ENCODE results near the gene AFF2.

The AFF2 gene

GRCh38 chrX:148785256-148785655, 284.8 kb downstream of the AFF2 start:
- Histone ChIP-seq H3K4me1 (no peaks in the 10 kb centered on the region), H3K27me3 (no peaks in the 10 kb centered on the region), H3K9me3 (replicated peaks in 1 of 11) (peaks cover 0 to 15% (median 5%) of the 10 kb centered on the region in 11 experiments; a peak in 9 of 22 replicates), H3K9ac (no peak overlapping the region), H4K20me1 (peaks cover 0 to 56% (median 0%) of the 10 kb centered on the region in 11 experiments; a peak in 6 of 22 replicates), H3K4me3 (no peak overlapping the region), H3K27ac (no peak overlapping the region), H3K4me2 (no peak overlapping the region), H3K36me3 (peaks cover 0 to 40% (median 11%) of the 10 kb centered on the region in 11 experiments; a peak in 12 of 22 replicates)
- no peak for TF ChIP-seq Cebpa-rat (IDR thresholded peaks at IDR 0.05)

- Histone ChIP-seq H3K36me3 (peaks cover 0 to 31% (median 7%) of the 10 kb centered on the region in 11 experiments; a peak in 11 of 22 replicates), H4K20me1 (peaks cover 0 to 38% (median 0%) of the 10 kb centered on the region in 11 experiments; a peak in 4 of 22 replicates), H3K4me1 (no peaks in the 10 kb centered on the region), H3K27me3 (no peaks in the 10 kb centered on the region), H3K9me3 (replicated peaks in 1 of 11) (0 out of 22 replicates have a peak, but pooled peaks cover 0 to 5% (median 0%) of the 10 kb centered on the region in 11 experiments), H3K9ac (no peak overlapping the region), H3K27ac (no peak overlapping the region), H3K4me2 (no peak overlapping the region), H3K4me3 (no peak overlapping the region)
- no peak for TF ChIP-seq Cebpa-rat (IDR thresholded peaks at IDR 0.05)
These were observed 288.0 kb downstream of the AFF2 start for GRCh38 chrX:148788449-148788848.

- H3K4me2 ChIP-seq, result no peak overlapping the region
- H3K36me3 ChIP-seq, result peaks cover 0 to 32% (median 3%) of the 10 kb centered on the region in 11 experiments; a peak in 9 of 22 replicates
- no peaks in the 10 kb centered on the region for H3K27me3 ChIP-seq
- TF ChIP-seq Cebpa-rat (IDR thresholded peaks at IDR 0.05), result no peak
- H3K27ac ChIP-seq, result no peak overlapping the region
- H3K9ac ChIP-seq, result no peak overlapping the region
- H4K20me1 ChIP-seq, result peaks cover 0 to 25% (median 0%) of the 10 kb centered on the region in 11 experiments; a peak in 4 of 22 replicates
- no peak overlapping the region for H3K4me3 ChIP-seq
- 0 out of 22 replicates have a peak, but pooled peaks cover 0 to 12% (median 0%) of the 10 kb centered on the region in 11 experiments for H3K9me3 ChIP-seq (replicated peaks in 1 of 11)
- peaks cover 0 to 9% (median 0%) of the 10 kb centered on the region in 10 experiments; a peak in 5 of 20 replicates for H3K4me1 ChIP-seq
These were observed 293.9 kb downstream of the AFF2 start for GRCh38 chrX:148794350-148794749.

GRCh38 chrX:148804579-148805355, 304.4 kb downstream of the AFF2 start:
- H3K36me3 ChIP-seq, result peaks cover 0 to 42% (median 11%) of the 10 kb centered on the region in 11 experiments; a peak in 9 of 22 replicates
- peaks cover 0 to 5% (median 0%) of the 10 kb centered on the region in 10 experiments; a peak in 2 of 20 replicates for H3K4me1 ChIP-seq
- peaks cover 0 to 78% (median 0%) of the 10 kb centered on the region in 11 experiments; a peak in 7 of 22 replicates for H4K20me1 ChIP-seq
- no peak overlapping the region for H3K4me2 ChIP-seq
- no peak for TF ChIP-seq Cebpa-rat (IDR thresholded peaks at IDR 0.05)
- no peak overlapping the region for H3K4me3 ChIP-seq
- no peaks in the 10 kb centered on the region for H3K9me3 ChIP-seq (replicated peaks in 1 of 11)
- H3K27ac ChIP-seq, result no peak overlapping the region
- no peak overlapping the region for H3K9ac ChIP-seq
- H3K27me3 ChIP-seq, result no peaks in the 10 kb centered on the region

GRCh38 chrX:148806145-148806870, 305.9 kb downstream of the AFF2 start:
- H3K9me3 ChIP-seq (replicated peaks in 1 of 11), result no peaks in the 10 kb centered on the region
- no peak overlapping the region for H3K9ac ChIP-seq
- no peak overlapping the region for H3K4me3 ChIP-seq
- no peaks in the 10 kb centered on the region for H3K27me3 ChIP-seq
- H4K20me1 ChIP-seq, result peaks cover 0 to 72% (median 0%) of the 10 kb centered on the region in 11 experiments; a peak in 7 of 22 replicates
- H3K36me3 ChIP-seq, result peaks cover 0 to 51% (median 24%) of the 10 kb centered on the region in 11 experiments; a peak in 11 of 22 replicates
- H3K4me1 ChIP-seq, result no peaks in the 10 kb centered on the region
- H3K4me2 ChIP-seq, result no peak overlapping the region
- no peak overlapping the region for H3K27ac ChIP-seq
- TF ChIP-seq Cebpa-rat (IDR thresholded peaks at IDR 0.05), result no peak

- Histone ChIP-seq H3K27ac (no peak overlapping the region), H3K36me3 (peaks cover 0 to 63% (median 30%) of the 10 kb centered on the region in 11 experiments; a peak in 11 of 22 replicates), H3K4me3 (no peak overlapping the region), H3K9ac (no peak overlapping the region), H4K20me1 (peaks cover 0 to 54% (median 0%) of the 10 kb centered on the region in 11 experiments; a peak in 7 of 22 replicates), H3K4me2 (no peak overlapping the region), H3K4me1 (no peaks in the 10 kb centered on the region), H3K27me3 (no peaks in the 10 kb centered on the region), H3K9me3 (replicated peaks in 1 of 11) (no peaks in the 10 kb centered on the region)
- no peak for TF ChIP-seq Cebpa-rat (IDR thresholded peaks at IDR 0.05)
These were observed 308.4 kb downstream of the AFF2 start for GRCh38 chrX:148808833-148809232.

GRCh38 chrX:148811236-148811635, 310.8 kb downstream of the AFF2 start:
- H3K27me3 ChIP-seq, result no peaks in the 10 kb centered on the region
- peaks cover 0 to 52% (median 26%) of the 10 kb centered on the region in 11 experiments; a peak in 11 of 22 replicates for H3K36me3 ChIP-seq
- no peak overlapping the region for H3K4me2 ChIP-seq
- no peaks in the 10 kb centered on the region; a peak in 1 of 22 replicates for H3K9me3 ChIP-seq (replicated peaks in 1 of 11)
- H3K4me1 ChIP-seq, result peaks cover 0 to 4% (median 0%) of the 10 kb centered on the region in 10 experiments; a peak in 1 of 20 replicates
- H3K4me3 ChIP-seq, result no peak overlapping the region
- no peak overlapping the region for H3K9ac ChIP-seq
- peaks cover 0 to 37% (median 0%) of the 10 kb centered on the region in 11 experiments; a peak in 6 of 22 replicates for H4K20me1 ChIP-seq
- no peak for TF ChIP-seq Cebpa-rat (IDR thresholded peaks at IDR 0.05)
- H3K27ac ChIP-seq, result no peak overlapping the region

GRCh38 chrX:148813422-148813821, 313.0 kb downstream of the AFF2 start:
- peaks cover 0 to 18% (median 0%) of the 10 kb centered on the region in 11 experiments; a peak in 4 of 22 replicates for H4K20me1 ChIP-seq

More at GRCh38 chrX:148813422-148813821, 313.0 kb downstream of the AFF2 start:
- Histone ChIP-seq H3K9me3 (replicated peaks in 1 of 11) (no peaks in the 10 kb centered on the region; a peak in 1 of 22 replicates), H3K27ac (no peak overlapping the region), H3K4me3 (no peak overlapping the region), H3K27me3 (no peaks in the 10 kb centered on the region), H3K4me1 (peaks cover 0 to 4% (median 0%) of the 10 kb centered on the region in 10 experiments; a peak in 1 of 20 replicates), H3K9ac (no peak overlapping the region), H3K4me2 (no peak overlapping the region), H3K36me3 (peaks cover 0 to 38% (median 24%) of the 10 kb centered on the region in 11 experiments; a peak in 11 of 22 replicates)
- no peak for TF ChIP-seq Cebpa-rat (IDR thresholded peaks at IDR 0.05)
